ENCODE results near the gene RSPH1.

The RSPH1 gene

GRCh38 chr21:42541618-42542017 lies 45.6 kb upstream of the RSPH1 start:
- TF ChIP-seq, protein P1, sequence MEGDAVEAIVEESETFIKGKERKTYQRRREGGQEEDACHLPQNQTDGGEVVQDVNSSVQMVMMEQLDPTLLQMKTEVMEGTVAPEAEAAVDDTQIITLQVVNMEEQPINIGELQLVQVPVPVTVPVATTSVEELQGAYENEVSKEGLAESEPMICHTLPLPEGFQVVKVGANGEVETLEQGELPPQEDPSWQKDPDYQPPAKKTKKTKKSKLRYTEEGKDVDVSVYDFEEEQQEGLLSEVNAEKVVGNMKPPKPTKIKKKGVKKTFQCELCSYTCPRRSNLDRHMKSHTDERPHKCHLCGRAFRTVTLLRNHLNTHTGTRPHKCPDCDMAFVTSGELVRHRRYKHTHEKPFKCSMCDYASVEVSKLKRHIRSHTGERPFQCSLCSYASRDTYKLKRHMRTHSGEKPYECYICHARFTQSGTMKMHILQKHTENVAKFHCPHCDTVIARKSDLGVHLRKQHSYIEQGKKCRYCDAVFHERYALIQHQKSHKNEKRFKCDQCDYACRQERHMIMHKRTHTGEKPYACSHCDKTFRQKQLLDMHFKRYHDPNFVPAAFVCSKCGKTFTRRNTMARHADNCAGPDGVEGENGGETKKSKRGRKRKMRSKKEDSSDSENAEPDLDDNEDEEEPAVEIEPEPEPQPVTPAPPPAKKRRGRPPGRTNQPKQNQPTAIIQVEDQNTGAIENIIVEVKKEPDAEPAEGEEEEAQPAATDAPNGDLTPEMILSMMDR (conservative IDR thresholded peaks at IDR 0.05): no peak
- TF ChIP-seq ZFX (IDR thresholded peaks at IDR 0.05): no peak
- H3K27ac ChIP-seq: no peak overlapping the region

DNA sequence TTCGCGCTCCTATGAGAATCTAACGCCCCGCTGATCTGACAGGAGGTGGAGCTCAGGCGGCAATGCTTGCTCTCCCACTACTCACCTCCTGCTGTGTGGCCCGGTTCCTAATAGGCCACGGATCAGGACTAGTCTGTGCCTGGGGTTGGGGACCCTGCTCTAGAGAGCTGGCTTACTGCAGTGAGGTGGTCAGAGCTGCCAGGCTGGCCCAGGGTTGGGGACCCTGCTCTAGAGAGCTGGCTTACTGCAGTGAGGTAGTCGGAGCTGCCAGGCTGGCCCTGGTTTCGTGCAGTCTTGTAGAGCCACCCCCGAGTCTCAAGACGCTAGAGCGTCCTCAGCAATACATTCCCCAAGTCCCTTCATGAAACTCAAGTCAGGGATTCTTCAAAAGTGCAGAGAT lies 45.1 kb upstream of the RSPH1 start:
- no peak overlapping the region for H3K27ac ChIP-seq
- TF ChIP-seq ZFX (IDR thresholded peaks at IDR 0.05): no peak
- TF ChIP-seq, protein P1 (conservative IDR thresholded peaks at IDR 0.05): no peak

DNA sequence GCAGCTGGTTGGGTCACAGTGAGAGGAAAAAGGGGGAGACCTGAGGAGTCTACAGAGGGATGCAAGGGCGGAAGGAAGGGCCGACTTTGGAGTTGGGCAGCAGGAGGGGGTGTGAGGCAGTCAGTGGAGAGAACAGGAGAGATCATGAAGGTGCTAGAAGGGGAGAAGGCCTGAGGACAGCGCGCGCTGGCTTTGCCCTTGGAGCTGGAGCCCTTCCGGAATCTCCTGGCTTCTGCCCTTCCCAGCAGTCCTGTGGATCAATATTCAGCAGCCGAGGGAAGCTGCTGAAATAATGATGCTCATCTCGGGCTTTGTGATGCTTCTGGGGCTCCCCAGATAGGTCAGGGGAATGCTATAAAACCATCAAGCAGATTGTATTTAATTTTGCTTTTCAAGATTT lies 44.4 kb upstream of the RSPH1 start:
- H3K27ac ChIP-seq: peak overlapping the region; percentile 51; the same call in 1 of the 2 replicates
- TF ChIP-seq ZFX (IDR thresholded peaks at IDR 0.05): no peak
- TF ChIP-seq, protein P1 (conservative IDR thresholded peaks at IDR 0.05): no peak

DNA sequence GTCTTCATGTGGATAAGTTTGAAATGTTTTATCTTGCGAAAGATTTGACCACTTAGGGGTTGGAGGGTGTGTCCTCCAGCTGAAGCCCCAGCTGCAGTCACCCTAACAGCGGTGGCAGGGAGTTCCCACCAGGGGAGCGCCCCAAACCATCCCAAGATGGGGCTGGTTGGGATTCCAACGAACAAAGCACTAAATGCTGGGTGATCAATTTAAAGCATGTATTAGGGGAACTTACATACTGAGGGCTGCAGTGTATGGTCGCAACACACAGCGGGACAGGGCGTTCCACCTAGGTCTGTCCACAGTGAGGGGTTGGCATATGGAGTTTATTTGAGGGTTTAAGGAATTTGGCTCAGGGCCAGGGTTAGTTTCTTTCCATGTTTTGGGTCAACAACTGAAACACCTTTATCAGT lies 43.9 kb upstream of the RSPH1 start:
- TF ChIP-seq, protein P1 (conservative IDR thresholded peaks at IDR 0.05): no peak
- TF ChIP-seq ZFX (IDR thresholded peaks at IDR 0.05): no peak
- peak overlapping the region; percentile 51 for H3K27ac ChIP-seq

DNA sequence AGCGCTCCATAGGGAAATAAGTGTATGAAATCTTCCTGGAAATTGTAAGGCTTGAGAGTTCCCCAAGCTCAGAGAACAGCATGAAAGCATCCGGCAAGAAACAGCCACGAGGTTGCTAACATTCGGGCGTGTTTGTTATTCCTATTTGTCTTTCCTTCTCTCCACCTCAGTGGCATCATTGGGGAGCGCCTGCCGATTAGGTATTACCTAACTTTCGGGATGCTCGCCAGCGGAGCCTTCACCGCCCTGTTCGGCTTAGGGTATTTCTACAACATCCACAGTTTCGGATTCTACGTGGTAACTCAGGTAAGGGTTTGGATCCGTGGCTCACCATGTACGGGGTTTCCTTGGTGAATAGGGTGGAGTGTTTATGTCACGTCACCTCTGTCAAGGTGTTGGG lies 43.3 kb upstream of the RSPH1 start:
- H3K27ac ChIP-seq: peak overlapping the region; percentile 51
- TF ChIP-seq ZFX (IDR thresholded peaks at IDR 0.05): no peak
- TF ChIP-seq, protein P1 (conservative IDR thresholded peaks at IDR 0.05): no peak

GRCh38 chr21:42538479-42539275 lies 42.7 kb upstream of the RSPH1 start:
- no peak for TF ChIP-seq ZFX (IDR thresholded peaks at IDR 0.05)
- TF ChIP-seq, protein P1 (conservative IDR thresholded peaks at IDR 0.05): no peak
- peak overlapping the region; percentile 51 for H3K27ac ChIP-seq

GRCh38 chr21:42537106-42537742 lies 41.2 kb upstream of the RSPH1 start:
- H3K27ac ChIP-seq: no peak overlapping the region

More at GRCh38 chr21:42537106-42537742, 41.2 kb upstream of the RSPH1 start:
- no peak for TF ChIP-seq ZFX (IDR thresholded peaks at IDR 0.05)
- TF ChIP-seq, protein P1 (conservative IDR thresholded peaks at IDR 0.05): no peak

All from C4-2B (cell line).